Pancreas (tissue), 10 donors: Measurements from ENCODE around the gene QKI. TPM values are rescaled to one million over a fixed set of nuclear protein-coding genes. Genes with fewer than 3 reads are reported as not detected.

ENCODE experiments used
- ATAC-seq, 4 donors: fragments of 200-7000 bp; cut with Tn5 transposase; one replicate each; pipeline versions ENCODE4 v1.8.0 to v1.9.1; 2020; ENCODE audit warnings: mild to moderate bottlenecking in 4 of 4, moderate library complexity in 4 of 4
- DNase-seq, 6 donors: peaks; one replicate each; pipeline ENCODE4 v3.0.0-alpha.2; 2020
- FAIRE-seq: peaks from 2 replicates; lab custom pipeline; 2012; peaks lifted over from hg19 to GRCh38; lab: Jason Lieb, UNC
- H3K27ac ChIP-seq, 4 donors: fragments of 200-600 bp; sonication (generic); 1 replicate in 3 of 4; 2 replicates in 1 of 4; pipeline versions ENCODE4 v1.5.0 to v1.8.0; 2020
- H3K27me3 ChIP-seq, 4 donors: fragments of 200-600 bp; one replicate each; pipeline ENCODE4 v1.8.0; 2021
- H3K36me3 ChIP-seq, 3 donors: fragments of 200-600 bp; sonication (generic) in 1 of 3; one replicate each; pipeline versions ENCODE4 v1.5.0 to v1.8.0; 2020 to 2021
- H3K4me1 ChIP-seq, 3 donors: fragments of 200-600 bp; one replicate each; pipeline ENCODE4 v1.8.0; 2021
- H3K4me3 ChIP-seq, 4 donors: fragments of 200-600 bp; sonication (generic) in 2 of 4; one replicate each; pipeline versions ENCODE4 v1.5.0 to v1.8.0; 2020 to 2021
- H3K9me3 ChIP-seq, 4 donors: fragments of 200-600 bp; one replicate each; pipeline ENCODE4 v1.8.0; 2021
- CTCF ChIP-seq, 4 donors: fragments of 200-600 bp; sonication (generic) in 3 of 4; IDR thresholded peaks; one replicate each; pipeline versions ENCODE4 v1.5.0 to v1.8.0; 2021; ENCODE audit warnings: antibody characterized with exemption in 4 of 4
- WGBS, 2 donors: extraction: QIAGEN DNeasy Blood & Tissue Kit; methylation state at CpG; one replicate each; pipeline ENCODE4 v1.1.7; 2013; 5-methylcytosine and 5-hydroxymethylcytosine counted together
- intact Hi-C, 3 donors: fragments of 100-400 bp; cut with DNase I; formaldehyde crosslinking; loops; one replicate each; pipeline versions ENCODE4 v1.11.1 to v1.14.2; 2022
- polyA plus RNA-seq, 2 donors: library from polyadenylated mRNA; stranded (reverse); fragments of 200-250 nt; gene quantifications; one replicate each; pipeline ENCODE4 v1.2.3, GENCODE V29; 2013
- total RNA-seq, 6 donors: library from RNA; stranded (reverse); fragmentation: NEBNext Ultra II Directional in 4 of 6; extraction: Animal tissue kit (Norgen Biotek cat#: 25700) in 4 of 6; gene quantifications; one replicate each; pipeline versions ENCODE4 v1.2.1 to v1.2.4, GENCODE V29; 2021 to 2023
- donor health status: healthy with polysubstance abuse.
- donor health status: DM: no; HTN: no; CAD: no; lungs with moderate emphysema.
- donor health status: DM: no; HTN: no; CAD: no.
- donor health status: control.
- donor health status: control.
- donor health status: Bipolar disorder and iron deficiency.
- donor health status: DM: yes; HTN: yes; CAD: no.
- donor health status: DM: no; HTN: no; CAD: no.
- donor health status: DM: no; HTN: no; CAD: no.
- donor health status: DM: yes; HTN: yes; CAD: no.

The QKI gene
- total and polyA plus RNA-seq, 8 donors, result 9.0 to 52.6 (median 21.6) TPM

- Histone ChIP-seq H3K27ac (peak overlapping the region in 1 of 4 donors; percentile 2), H3K27me3 (no peaks in the 10 kb centered on the region), H3K9me3 (no peaks in the 10 kb centered on the region), H3K4me1 (peaks cover 8 to 43% (median 19%) of the 10 kb centered on the region in 3 donors), H3K36me3 (no peaks in the 10 kb centered on the region), H3K4me3 (no peak overlapping the region)
- ATAC-seq (peak; percentile 68 to 76 (median 70)), DNase-seq (no peak), FAIRE-seq (peak; percentile 39)
- 24% methylated on average over 2 of the region's 2 CpGs for WGBS, 2 donors
- intact Hi-C loops, result no loop called here
- no peak for TF ChIP-seq CTCF (IDR thresholded peaks at IDR 0.05)
Observed at GRCh38 chr6:163533443-163533842, 118.9 kb downstream of the QKI start.

GRCh38 chr6:163536770-163537169, 122.3 kb downstream of the QKI start:
- FAIRE-seq (no peak), ATAC-seq (no peak), DNase-seq (no peak)
- 98 to 99% methylated on average over 3 of the region's 3 CpGs for WGBS, 2 donors
- H3K4me3 ChIP-seq, result no peak overlapping the region
- H3K36me3 ChIP-seq, result no peaks in the 10 kb centered on the region
- H3K27ac ChIP-seq, result no peak overlapping the region
- no peaks in the 10 kb centered on the region for H3K9me3 ChIP-seq
- intact Hi-C loops, result no loop called here
- no peak for TF ChIP-seq CTCF (IDR thresholded peaks at IDR 0.05)
- peaks cover 5 to 33% (median 25%) of the 10 kb centered on the region in 3 donors for H3K4me1 ChIP-seq
- H3K27me3 ChIP-seq, result no peaks in the 10 kb centered on the region

- TF ChIP-seq CTCF (IDR thresholded peaks at IDR 0.05), result no peak
- H3K27ac ChIP-seq, result no peak overlapping the region
- ATAC-seq (no peak), FAIRE-seq (no peak), DNase-seq (no peak)
- peaks cover 5 to 27% (median 18%) of the 10 kb centered on the region in 3 donors for H3K4me1 ChIP-seq
- no peak overlapping the region for H3K4me3 ChIP-seq
- H3K27me3 ChIP-seq, result no peaks in the 10 kb centered on the region
- intact Hi-C loops, result no loop called here
- no peaks in the 10 kb centered on the region for H3K36me3 ChIP-seq
- 94 to 97% methylated on average over 5 of the region's 5 CpGs for WGBS, 2 donors
- no peaks in the 10 kb centered on the region for H3K9me3 ChIP-seq
Observed at GRCh38 chr6:163538331-163538730, 123.8 kb downstream of the QKI start.

GRCh38 chr6:163539101-163539762, 124.7 kb downstream of the QKI start:
- Histone ChIP-seq H3K4me3 (no peak overlapping the region), H3K9me3 (no peaks in the 10 kb centered on the region), H3K36me3 (no peaks in the 10 kb centered on the region), H3K27me3 (no peaks in the 10 kb centered on the region), H3K4me1 (peaks cover 5 to 18% (median 12%) of the 10 kb centered on the region in 3 donors), H3K27ac (no peak overlapping the region)
- TF ChIP-seq CTCF (IDR thresholded peaks at IDR 0.05), result no peak
- ATAC-seq (peak; percentile 52 to 74 (median 66)), DNase-seq (no peak), FAIRE-seq (no peak)
- WGBS, 2 donors, result 45 to 54% methylated on average over 5 of the region's 5 CpGs
- intact Hi-C loops, result no loop called here

- Histone ChIP-seq H3K4me3 (no peak overlapping the region), H3K9me3 (no peaks in the 10 kb centered on the region), H3K27me3 (no peaks in the 10 kb centered on the region), H3K36me3 (no peaks in the 10 kb centered on the region), H3K4me1 (peaks cover 0 to 18% (median 12%) of the 10 kb centered on the region in 3 donors), H3K27ac (no peak overlapping the region)
- DNase-seq, result no peak
- intact Hi-C loops, result no loop called here
- WGBS, 2 donors, result 66 to 71% methylated on average over 2 of the region's 2 CpGs
- no peak for FAIRE-seq
- no peak for TF ChIP-seq CTCF (IDR thresholded peaks at IDR 0.05)
- ATAC-seq, result no peak
Observed at GRCh38 chr6:163543321-163543720, 128.8 kb downstream of the QKI start.
